ENCODE results near the gene ACOT6.

- no peak for TF ChIP-seq FOXM1 (IDR thresholded peaks at IDR 0.05; ENCODE audit: borderline replicate concordance)
- TF ChIP-seq BHLHE40 (IDR thresholded peaks at IDR 0.05; ENCODE audit: borderline replicate concordance): no peak
- no peak for TF ChIP-seq SP1 (IDR thresholded peaks at IDR 0.05)
- TF ChIP-seq TARDBP (IDR thresholded peaks at IDR 0.05): no peak
These were observed 17.9 kb downstream of the ACOT6 start for GRCh38 chr14:73630009-73630780.

Measured in HEK293T (cell line).